Measurements from ENCODE around the gene THEM4. TPM values are rescaled to one million over a fixed set of nuclear protein-coding genes. Genes with fewer than 3 reads are reported as not detected.

Gene THEM4
- total and polyA plus RNA-seq, 2 experiments from 2014 or later, result 13.4 to 20.4 TPM

GRCh38 chr1:151893176-151893924 lies 16.0 kb downstream of the THEM4 start (continued):
- TF ChIP-seq REST (IDR thresholded peaks at IDR 0.05; ENCODE audit: unreplicated experiment) (no peak), CREB1 (CRISPR knock-in tag; IDR thresholded peaks at IDR 0.05; ENCODE audit: low read depth) (no peak), ZNF331 (CRISPR knock-in tag; IDR thresholded peaks at IDR 0.05; ENCODE audit: low read depth) (no peak), JUNB (IDR thresholded peaks at IDR 0.05; ENCODE audit: unreplicated experiment) (no peak), CTCF (conservative IDR thresholded peaks at IDR 0.05; ENCODE audit: low read depth in 2 of 2) (no peak), STAT1 (IDR thresholded peaks at IDR 0.05; ENCODE audit: unreplicated experiment) (no peak), EZH2phosphoT487 (IDR thresholded peaks at IDR 0.05; ENCODE audit: unreplicated experiment) (no peak), POLR2AphosphoS5 (IDR thresholded peaks at IDR 0.05; ENCODE audit: low read depth) (no peak)

GRCh38 chr1:151892190-151892589 lies 17.1 kb downstream of the THEM4 start:
- Histone ChIP-seq H3K27ac (ENCODE audit: low read depth) (no peak overlapping the region), H3K9me2 (ENCODE audit: insufficient read depth) (no peaks in the 10 kb centered on the region), H3K36me3 (ENCODE audit: insufficient read depth) (peaks cover 11% of the 10 kb centered on the region; the same call in 1 of the 2 replicates), H3K79me2 (replicated peaks; ENCODE audit: insufficient read depth) (no peaks in the 10 kb centered on the region), H3K27me3 (ENCODE audit: insufficient read depth) (no peaks in the 10 kb centered on the region), H3K4me1 (ENCODE audit: insufficient read depth) (no peaks in the 10 kb centered on the region), H3K4me3 (no peak overlapping the region), H3F3A (replicated peaks; ENCODE audit: low read depth) (no peaks in the 10 kb centered on the region), H3K4me2 (no peak overlapping the region), H2AFZ (no peak overlapping the region), H4K20me1 (replicated peaks; ENCODE audit: insufficient read depth) (no peaks in the 10 kb centered on the region)
- no peak for ATAC-seq
- Mint-ChIP-seq H3K4me1 (no peaks in the 10 kb centered on the region), H3K9me3 (no peaks in the 10 kb centered on the region), H3K4me3 (no peak overlapping the region), H3K27ac (no peak overlapping the region), H3K27me3 (ENCODE audit: insufficient read depth, low read depth, poor library complexity) (no peaks in the 10 kb centered on the region), H3K36me3 (ENCODE audit: low read depth) (peaks cover 14% of the 10 kb centered on the region)
- DNase-seq (ENCODE audit: low spot score), result no peak
- no peak for TF ChIP-seq ZNF462 (CRISPR knock-in tag; IDR thresholded peaks at IDR 0.05)
- TF ChIP-seq JUNB (IDR thresholded peaks at IDR 0.05; ENCODE audit: unreplicated experiment), result no peak
- no peak for TF ChIP-seq NANOG (IDR thresholded peaks at IDR 0.05; ENCODE audit: borderline replicate concordance)
- no peak for TF ChIP-seq ZNF331 (CRISPR knock-in tag; IDR thresholded peaks at IDR 0.05; ENCODE audit: low read depth)
